GM08714 (cell line): ENCODE measurements around the gene APOBEC3H.
"Not testable (repeated sequence)": the region's sequence is repeated elsewhere in the genome, so short reads cannot be mapped to it uniquely, and the experiment has no call there.

Experiments used
- H3K4me3 ChIP-seq: fragments of 200-500 bp; sonication (Bioruptor generic); 2 replicates; pipeline ENCODE4 v1.5.1; 2014; ENCODE audit warnings: mild to moderate bottlenecking, low read length, inconsistent platforms
- ZNF274 ChIP-seq: IDR thresholded peaks from 2 replicates; pipeline ENCODE4 v1.6.1; 2012; ENCODE audit warnings: mild to moderate bottlenecking, low read depth, low read length

The APOBEC3H gene

DNA sequence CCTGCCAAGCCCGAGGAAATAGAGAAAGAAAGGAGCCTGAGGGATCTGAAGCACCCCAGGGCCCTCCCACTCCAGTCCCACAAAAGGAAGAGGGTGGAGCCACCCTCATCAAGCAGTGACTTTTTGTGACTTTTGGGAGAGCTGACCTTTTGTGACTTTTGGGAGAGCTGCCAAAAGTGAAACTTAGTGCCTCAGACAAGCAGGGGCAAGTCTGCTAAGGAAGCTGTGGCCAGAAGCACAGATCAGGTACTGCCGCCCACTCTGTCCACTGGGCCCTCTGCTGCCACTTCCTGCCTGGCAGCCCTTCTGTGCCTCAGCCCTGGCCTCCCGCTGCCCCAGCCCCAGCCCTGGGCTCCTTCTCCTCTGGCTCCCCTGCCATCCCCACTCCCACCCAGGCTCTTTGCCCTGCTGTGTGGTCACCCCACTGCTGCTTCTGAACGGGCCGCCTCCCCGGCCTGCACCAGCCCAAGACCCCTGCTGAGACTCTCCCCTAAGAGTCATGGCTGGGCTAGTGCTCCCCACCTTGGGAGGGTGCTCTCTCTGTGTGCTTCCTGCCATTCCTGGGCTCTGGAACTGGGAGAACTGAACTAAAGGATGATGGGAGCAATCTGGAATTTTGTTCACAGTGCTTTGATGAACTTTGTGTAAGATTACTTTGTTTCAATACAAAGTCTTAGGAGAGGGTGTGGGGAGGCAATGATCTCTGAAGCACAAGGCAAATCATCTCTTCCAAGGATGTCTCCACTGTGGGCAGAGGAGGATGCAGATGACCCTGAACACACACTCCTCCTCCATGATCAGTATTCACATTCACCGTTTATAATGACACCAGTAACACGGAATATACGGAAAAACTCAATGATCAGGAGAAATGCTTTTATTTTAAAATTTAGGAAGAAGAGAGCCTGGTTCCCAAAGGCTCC, at the start of gene APOBEC3H:
Gene APOBEC3H (plus strand): TSS at position 147 of the 923 bp plus-strand sequence. CDS start 3,035 bp downstream, outside the sequence.
- TF ChIP-seq ZNF274: no peak
- peak within 1 kb of the TSS; percentile 50; the same call in 1 of the 2 replicates for H3K4me3 ChIP-seq

- not testable (repeated sequence) for H3K4me3 ChIP-seq
Measured at GRCh38 chr22:39049486-39049885, 47.6 kb upstream of the APOBEC3H start.

DNA sequence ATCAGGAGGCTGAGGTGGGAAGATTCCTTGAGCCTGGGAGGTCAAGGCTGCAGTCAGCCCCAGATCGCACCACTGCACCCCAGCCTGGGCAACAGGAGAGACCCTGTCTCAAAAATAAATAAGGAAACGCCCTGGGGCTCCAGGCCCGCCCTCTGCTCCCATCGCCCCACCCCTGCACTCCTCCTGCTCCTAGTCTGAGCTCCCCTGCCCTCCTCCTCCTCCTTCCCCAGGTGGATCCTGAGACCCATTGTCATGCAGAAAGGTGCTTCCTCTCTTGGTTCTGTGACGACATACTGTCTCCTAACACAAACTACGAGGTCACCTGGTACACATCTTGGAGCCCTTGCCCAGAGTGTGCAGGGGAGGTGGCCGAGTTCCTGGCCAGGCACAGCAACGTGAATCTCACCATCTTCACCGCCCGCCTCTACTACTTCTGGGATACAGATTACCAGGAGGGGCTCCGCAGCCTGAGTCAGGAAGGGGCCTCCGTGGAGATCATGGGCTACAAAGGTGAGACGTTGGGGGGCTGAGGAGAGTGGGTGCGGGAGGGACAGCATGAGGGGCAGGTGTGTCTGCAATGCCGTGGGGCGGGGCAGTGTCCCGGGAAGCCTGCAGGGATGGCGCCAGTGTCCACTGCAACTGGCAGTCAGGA, 45.1 kb upstream of the APOBEC3H start:
- H3K4me3 ChIP-seq: not testable (repeated sequence)

- TF ChIP-seq ZNF274: no peak
- H3K4me3 ChIP-seq: no peak overlapping the region
Measured at GRCh38 chr22:39055658-39056057, 41.4 kb upstream of the APOBEC3H start.

DNA sequence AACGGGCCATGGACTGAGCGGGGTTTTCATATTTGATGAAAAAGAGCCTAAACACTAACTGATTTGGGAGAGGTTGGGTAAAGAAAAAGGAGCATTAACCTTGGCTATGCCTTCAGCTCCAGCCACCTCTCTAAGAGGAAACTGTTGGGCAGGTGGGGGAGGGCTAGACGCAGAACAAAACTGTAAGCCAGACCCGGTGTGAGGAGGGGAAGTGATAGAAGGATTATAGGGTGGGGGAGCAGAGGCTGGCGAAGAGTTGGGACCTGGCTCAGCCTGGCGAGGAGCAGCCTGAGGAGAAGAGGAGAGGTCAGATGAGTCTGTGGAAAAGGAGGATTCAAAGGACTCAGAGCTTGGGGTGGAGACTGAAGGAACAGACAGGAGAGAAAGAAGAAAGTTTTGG, 35.8 kb upstream of the APOBEC3H start:
- H3K4me3 ChIP-seq: not testable (repeated sequence)

DNA sequence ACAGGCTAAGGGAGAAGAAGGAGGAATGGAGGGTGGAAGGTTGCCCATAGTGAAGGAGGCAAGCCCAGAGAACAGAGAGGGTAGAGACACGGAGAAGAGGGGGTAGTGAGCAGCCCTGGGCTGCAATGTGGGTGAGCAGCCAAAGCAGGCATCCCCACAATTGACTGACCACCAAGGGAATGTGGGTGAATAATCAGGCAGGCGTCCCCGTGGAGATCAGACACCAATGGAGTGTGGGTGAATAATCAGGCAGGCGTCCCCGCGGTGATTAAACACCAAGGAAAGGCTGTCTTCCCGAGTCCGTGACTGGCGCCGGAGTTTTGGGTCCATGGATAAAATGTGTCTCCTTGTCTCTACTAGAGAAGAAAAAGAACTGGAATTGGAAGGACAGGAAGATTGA, 35.1 kb upstream of the APOBEC3H start:
- not testable (repeated sequence) for H3K4me3 ChIP-seq

GRCh38 chr22:39063904-39064303, 33.1 kb upstream of the APOBEC3H start:
- not testable (repeated sequence) for H3K4me3 ChIP-seq

GRCh38 chr22:39066442-39067276, 30.4 kb upstream of the APOBEC3H start:
- H3K4me3 ChIP-seq: peak overlapping the region; percentile 59; the same call in 1 of the 2 replicates

GRCh38 chr22:39068033-39068785, 28.8 kb upstream of the APOBEC3H start:
- TF ChIP-seq ZNF274: no peak
- peak overlapping the region; percentile 59; the same call in 1 of the 2 replicates for H3K4me3 ChIP-seq

DNA sequence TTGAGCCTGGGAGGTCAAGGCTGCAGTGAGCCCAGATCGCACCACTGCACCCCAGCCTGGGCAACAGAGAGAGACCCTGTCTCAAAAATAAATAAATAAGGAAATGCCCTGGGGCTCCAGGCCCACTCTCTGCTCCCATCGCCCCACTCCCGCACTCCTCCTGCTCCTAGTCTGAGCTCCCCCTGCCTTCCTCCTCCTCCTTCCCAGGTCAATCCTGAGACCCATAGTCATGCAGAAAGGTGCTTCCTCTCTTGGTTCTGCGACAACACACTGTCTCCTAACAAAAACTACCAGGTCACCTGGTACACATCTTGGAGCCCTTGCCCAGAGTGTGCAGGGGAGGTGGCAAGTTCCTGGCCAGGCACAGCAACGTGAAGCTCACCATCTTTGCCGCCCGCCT, 26.9 kb upstream of the APOBEC3H start:
- no peak for TF ChIP-seq ZNF274
- H3K4me3 ChIP-seq: no peak overlapping the region

GRCh38 chr22:39072581-39072981, 24.5 kb upstream of the APOBEC3H start:
- H3K4me3 ChIP-seq: not testable (repeated sequence)

- H3K4me3 ChIP-seq: no peak overlapping the region
- no peak for TF ChIP-seq ZNF274
Measured at GRCh38 chr22:39073981-39074380, 23.1 kb upstream of the APOBEC3H start.

GRCh38 chr22:39076155-39077025, 20.7 kb upstream of the APOBEC3H start:
- peak overlapping the region; percentile 40; the same call in 1 of the 2 replicates for H3K4me3 ChIP-seq

GRCh38 chr22:39077026-39077840, 19.8 kb upstream of the APOBEC3H start, which contains the start of gene APOBEC3G:
APOBEC3G (plus strand) TSS chr22:39077275; CDS start chr22:39077362, 87 bp downstream.
- peak within 1 kb of the TSS; percentile 83 for H3K4me3 ChIP-seq

GRCh38 chr22:39077912-39078311, 19.1 kb upstream of the APOBEC3H start:
- peak overlapping the region; percentile 83 for H3K4me3 ChIP-seq
